Embryonic facial prominence (tissue), 1 donor: ENCODE measurements around the gene ANKMY1.

ENCODE experiments used
- DNase-seq: peaks from one replicate; pipeline ENCODE4 v3.0.0-alpha.2; 2016; ENCODE audit errors: extremely low spot score

Gene ANKMY1

DNA sequence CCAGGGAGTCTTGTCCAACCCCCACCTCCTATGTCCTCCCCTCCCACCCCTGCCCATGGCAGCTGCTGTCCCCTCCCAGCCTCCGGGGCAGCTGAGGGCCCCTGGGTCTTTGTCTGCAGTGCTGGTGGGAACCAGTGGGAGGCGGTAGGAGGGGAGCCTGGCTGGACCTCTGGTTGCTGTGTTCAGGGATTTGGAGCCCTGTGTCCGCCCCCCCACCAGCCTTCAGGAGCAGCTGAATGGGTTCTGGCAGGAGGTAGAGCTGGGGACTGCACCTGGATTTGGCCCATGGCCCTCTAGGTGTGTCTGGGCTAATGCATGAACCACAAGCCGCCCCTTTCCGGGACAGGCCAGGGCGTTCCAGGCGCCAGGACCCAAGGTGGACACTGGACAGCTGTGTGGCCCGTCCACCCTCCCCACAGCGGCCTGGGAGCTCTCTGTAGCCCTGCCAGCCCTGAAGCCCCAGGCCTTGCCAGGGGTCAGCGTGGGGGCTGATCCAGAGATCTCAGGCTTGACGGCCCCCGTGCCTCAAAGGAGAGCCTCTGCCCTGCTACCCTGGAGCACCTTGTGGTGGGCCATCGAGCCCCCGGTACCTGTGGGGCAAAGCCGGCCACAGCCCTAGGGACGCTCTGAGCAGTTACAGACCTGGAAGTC is 96.9 kb downstream of the ANKMY1 start:
- no peak for DNase-seq

- no peak for DNase-seq
These were observed 97.5 kb downstream of the ANKMY1 start for GRCh38 chr2:240460253-240460711.

GRCh38 chr2:240459401-240460252 is 98.2 kb downstream of the ANKMY1 start:
- no peak for DNase-seq

- DNase-seq: no peak
These were observed 98.8 kb downstream of the ANKMY1 start for GRCh38 chr2:240458900-240459391.

DNA sequence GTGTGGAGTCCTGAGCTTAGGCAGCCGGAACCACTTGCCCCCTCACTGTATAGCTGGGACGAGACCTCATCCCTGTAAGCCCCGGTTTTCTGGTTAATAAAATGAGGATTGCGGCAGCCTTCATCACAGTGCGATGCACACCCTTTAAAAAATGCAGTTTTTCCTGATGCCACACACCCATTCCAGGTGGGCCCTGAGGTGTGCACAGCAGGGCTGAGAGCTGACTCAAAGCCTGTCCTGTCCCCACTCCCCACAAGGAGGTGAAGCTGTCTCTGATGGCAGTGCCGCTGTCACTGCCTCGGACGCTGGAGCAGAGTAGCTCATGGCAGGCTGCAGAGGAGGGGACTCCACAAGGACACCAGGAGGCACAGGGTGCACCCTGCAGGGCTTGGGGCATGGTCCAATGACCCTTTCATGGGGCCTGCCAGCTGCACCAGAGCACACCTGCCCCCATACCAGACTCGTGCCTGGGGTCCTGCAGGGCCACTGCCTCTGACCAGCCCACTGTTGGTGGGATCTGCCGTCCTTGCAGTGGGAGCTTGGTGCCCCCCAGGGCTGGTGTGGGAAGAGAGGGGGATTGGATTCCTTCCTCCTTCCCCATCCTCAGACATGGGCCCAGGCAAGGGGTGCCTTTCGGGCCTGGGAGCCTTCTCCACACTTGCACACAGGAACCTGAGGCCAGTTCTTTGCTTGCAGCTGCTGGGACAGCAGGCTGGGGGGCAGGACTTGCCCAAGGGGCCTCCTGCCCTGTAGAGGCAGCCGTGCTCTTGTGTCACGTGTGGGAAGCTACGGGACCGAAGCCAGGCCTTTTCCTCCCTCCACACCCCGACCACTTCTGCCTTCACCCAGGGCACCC is 99.5 kb downstream of the ANKMY1 start:
- no peak for DNase-seq

- DNase-seq: no peak
These were observed 100.4 kb downstream of the ANKMY1 start for GRCh38 chr2:240457223-240458043.

GRCh38 chr2:240456447-240457222 is 101.2 kb downstream of the ANKMY1 start:
- DNase-seq: no peak

DNA sequence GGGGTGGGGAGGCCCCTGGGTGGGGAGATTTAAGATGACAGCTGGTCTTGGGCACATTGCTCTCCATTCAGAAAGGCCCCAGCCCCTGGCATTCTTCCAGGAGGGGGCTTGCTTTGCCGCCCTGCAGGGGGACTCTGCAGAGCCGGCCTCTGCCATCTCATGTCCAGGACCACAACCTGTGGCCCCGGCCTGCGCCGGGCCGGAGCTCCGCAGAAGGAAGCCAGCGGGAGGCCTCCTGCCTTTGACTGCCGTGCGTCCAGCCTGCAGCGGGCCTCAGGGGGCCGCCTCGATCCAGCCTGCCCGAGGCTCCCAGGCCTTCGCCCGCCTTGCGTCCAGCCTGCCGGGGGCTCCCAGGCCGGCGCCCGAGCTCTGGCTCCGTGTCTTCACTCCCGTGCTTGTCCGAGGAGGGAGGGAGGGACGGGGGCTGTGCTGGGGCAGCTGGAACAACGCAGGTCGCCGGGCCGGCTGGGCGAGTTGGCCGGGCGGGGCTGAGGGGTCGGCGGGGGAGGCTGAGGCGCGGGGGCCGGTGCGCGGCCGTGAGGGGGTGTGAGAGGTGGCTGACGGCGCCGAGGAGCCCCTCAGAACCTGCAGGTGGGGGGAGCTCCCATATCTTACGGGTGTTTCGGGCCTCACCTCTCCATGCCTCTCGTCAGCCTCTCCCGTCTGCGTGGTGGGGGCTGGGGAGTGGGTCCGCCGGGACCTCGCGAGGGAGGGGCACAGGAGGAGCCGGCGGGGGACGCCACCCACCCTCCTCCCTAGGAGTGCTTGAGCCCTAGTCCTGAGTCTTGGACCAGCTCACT is 101.9 kb downstream of the ANKMY1 start:
- DNase-seq: no peak

GRCh38 chr2:240455272-240455646 is 102.5 kb downstream of the ANKMY1 start:
- DNase-seq: no peak

DNA sequence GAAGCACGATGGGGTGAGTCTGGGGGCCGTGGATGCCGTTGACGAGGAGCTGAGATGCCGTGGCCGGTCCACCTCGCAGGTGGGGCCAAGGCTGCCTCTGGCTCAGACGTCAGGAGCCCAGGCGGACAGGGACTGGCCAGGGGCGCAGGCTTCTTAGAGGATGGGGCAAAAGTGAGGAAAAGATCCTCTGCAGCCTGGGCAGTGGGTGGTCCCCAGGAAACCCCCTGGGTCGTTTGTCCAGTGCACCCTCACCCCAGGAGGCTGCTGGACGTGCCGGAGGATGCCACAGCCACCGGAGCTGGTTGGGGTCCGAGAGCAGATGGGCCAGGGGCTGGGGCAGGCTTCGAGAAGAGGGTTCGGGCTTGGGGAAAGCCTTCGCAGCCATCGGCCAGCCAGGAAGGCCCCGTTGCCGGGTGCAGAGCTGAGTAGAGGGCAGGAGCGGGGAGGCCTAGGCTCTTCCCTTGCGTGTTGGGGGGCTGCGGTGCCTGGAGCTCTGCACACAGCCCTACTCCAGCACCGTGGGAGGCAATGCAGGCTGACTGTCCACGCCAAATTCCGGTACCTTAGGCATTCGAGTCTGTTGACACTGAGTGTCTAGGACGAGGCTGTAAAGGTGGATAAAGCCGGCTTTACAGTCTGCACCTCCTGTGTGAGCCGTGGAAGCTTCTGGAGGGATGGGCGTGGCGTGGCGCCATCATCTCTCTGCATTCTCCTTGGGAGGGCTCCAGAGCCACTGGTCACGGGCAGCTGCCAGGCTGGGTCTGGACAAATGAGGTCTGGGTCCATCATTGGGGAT is 103.5 kb downstream of the ANKMY1 start:
- no peak for DNase-seq

DNA sequence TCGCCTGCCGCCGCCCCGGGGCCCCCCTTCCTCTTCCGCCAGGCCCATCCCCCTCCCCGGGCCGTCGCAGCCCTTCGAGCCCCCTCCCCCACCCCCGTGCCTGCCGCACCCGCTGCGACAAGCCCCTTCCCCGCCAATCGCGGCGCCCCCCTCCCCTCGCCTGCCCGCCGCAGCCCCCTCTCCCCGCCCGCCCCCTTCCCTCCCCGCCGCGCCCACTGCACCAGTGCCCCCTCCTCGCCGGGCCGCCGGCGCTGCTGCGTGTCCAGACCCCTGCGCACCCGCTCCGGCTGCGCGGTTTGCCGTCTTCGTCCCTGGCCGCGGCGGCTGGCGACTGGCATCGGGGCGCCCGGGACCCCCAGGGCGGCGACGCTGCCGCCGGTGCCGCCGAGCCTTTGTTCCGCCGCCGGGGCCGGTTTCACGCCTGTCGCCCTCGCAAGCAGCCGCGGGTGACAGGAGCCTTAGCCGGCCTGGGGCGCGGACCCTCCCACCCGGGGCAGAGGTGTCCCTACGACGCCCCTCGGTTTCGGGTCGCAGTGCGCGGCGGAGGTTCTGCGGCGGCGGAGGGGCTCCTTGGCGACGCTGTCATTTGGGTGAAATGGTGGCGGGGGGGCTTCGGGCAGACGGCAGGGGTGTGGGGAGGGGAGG is 104.2 kb downstream of the ANKMY1 start:
- DNase-seq: no peak

- no peak for DNase-seq
These were observed 105.1 kb downstream of the ANKMY1 start for GRCh38 chr2:240452462-240453256.

DNA sequence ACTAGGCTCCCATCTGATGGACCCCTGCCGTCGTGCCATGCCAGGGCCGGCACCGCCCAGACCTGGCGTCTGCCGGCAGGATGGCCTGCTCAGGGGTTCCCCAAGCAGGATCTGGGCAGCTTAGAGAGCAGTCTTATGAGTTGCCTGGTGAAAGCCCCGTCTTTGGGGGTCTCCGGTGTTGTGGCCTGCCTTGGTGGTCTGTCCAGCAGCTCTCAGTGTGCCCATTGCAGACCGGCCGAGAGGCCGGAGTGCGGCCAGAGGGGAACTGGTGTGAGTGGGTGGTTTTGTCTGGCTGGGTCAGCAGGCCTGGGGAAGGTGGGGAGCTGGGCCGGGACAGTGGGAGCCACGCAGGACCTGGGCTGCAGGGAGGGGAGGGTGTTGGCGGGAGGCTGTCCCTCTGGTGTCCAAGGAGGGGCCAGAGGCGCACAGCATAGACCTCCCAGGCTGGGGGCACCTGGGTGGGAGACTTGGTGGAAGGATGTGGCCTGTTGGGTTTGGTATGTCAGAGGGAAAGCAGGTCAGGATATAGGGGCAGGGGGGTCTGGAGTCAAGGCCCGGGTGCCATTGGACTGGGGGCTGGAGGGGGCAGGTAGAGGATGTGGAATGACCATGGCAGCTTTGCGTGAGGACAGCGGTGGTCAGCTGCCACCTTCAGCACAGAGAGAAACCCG is 105.9 kb downstream of the ANKMY1 start:
- DNase-seq: no peak

- no peak for DNase-seq
These were observed 106.6 kb downstream of the ANKMY1 start for GRCh38 chr2:240451108-240451611.

- DNase-seq: no peak
These were observed 107.2 kb downstream of the ANKMY1 start for GRCh38 chr2:240450532-240451107.
